Stimulated activated CD4-positive, alpha-beta T cell treated with anti-CD3 and anti-CD28 coated beads, Interleukin-15, amount 100 ng/mL, for 48 hours (primary cell): ENCODE data around the gene PRM2.
"Not testable (repeated sequence)": the region's sequence is repeated elsewhere in the genome, so short reads cannot be mapped to it uniquely, and the experiment has no call there.

Experiments used
- DNase-seq, 2 donors: peaks; one replicate each; pipeline ENCODE4 v3.0.0-alpha.2; 2020; ENCODE audit warnings: low read depth in 2 of 2

PRM2 gene

DNA sequence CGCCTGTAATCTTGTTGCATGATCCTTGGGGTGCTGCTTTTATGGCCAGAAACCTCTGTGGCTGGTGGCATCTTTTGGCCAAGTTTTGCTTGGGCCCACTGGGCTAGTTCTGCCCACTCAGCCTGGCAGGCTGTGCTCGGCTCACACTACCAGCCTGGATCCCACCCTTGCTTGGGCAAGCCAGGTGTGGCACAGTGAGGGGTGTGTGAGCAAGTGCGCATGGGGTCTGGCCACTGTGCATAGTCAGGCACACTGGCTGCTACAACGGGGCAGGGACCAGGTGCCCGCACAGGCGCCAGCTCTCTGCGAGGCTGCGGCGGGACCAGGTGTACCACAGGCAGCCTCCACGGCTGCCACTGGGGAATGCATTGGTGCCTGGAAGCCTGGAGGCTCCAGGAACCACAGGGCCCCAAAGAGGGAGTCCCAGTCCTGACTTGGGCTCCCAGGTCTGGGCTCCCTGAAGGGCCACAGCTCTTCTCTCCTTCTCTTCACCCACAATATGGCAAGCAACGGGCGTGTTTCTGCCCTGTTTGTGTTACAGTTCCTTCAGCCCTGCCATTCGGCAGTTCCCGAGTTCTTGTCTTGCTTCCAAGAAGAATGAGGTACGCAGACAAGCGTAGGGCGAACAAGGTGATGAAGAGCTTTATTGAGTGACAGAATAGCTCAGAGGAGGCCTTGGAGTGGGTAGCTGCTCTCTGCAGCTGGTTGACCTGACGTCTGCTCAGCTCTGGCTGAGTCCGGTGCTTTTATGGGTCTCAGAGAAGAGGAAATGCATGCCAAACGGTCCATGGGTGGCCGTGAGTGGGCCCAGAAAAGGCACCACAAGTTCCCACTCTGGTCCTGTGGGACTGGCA is 31.6 kb upstream of the PRM2 start:
- no peak for DNase-seq

DNA sequence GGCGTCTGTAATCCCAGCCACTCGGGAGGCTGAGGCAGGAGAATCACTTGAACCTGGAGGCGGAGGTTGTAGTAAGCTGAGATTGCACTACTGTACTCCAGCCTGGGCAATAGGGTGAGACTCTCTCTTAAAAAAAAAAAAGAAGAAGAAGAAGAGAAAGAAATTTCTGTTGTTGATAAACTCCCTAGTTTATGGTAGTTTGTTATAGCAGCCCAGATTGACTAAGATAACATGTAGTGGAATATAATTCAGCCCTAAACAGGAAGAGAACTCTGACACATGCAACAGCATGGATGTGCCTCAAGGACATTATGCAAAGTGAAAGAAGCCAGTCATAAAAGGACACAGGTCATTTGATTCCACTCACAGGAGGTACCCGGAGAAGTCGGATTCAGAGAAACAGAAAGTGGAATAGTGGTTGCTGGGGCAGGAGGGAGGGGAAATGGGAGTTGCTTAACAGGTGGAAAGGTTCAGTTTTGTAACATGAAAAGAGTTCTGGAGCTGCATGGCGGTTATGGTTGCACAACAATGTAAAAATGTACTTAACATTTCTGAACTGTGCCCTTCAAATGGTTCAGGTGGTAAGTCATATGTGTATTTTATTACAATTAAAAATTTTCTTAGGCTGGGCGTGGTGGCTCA is 30.8 kb upstream of the PRM2 start:
- no peak for DNase-seq

DNA sequence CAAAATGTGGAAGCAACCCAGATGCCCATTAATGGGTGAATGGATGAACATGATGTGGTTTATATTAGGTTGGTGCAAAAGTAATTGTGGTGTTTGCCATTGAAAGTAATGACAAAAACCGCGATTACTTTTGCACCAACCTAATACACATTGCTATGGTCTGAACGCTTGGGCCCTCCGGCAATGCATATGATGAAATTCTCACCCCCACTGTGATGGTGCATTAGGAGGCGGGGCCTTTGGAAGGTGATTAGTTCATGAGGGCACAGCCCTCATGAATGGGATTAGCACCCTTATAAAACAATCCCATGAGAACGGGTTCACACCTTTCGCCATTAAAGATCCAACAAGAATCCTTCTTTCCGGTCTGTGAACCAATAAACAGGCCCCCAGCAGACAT is 30.1 kb upstream of the PRM2 start:
- DNase-seq, result no peak

DNA sequence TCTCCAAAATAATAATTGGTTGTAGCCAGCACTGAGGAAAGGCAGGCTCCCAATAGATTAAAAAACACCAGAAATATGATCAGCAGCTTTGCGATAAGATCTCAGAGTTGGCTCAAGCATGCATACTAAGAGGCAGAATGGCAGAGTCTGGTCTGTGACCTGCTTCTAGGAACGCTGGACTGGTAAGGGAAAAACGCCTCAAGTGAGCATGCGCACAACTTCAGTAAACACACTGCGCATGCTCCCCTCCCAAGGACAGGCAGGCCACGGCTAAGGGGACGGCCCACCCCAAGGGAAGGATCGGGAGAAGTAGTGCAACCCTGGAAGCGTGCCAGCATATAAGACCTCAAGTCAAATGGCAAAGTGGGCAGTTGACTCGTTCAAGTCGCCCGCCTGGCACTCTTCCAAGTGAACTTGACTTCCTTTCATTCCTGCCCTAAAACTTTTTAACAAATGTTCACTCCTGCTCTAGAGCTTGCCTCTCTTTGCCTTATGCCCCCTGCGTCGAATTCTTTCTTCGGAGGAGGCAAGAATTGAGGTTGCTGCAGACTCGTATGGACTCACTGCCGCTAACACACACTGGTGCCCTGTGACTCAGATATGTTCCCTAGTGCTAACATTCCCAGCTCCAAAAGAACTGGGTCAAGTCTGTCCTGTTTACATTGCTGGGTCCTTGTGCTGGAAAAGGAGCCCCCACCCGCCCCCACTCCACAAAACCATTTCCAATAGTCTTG is 27.3 kb upstream of the PRM2 start:
- no peak for DNase-seq

DNA sequence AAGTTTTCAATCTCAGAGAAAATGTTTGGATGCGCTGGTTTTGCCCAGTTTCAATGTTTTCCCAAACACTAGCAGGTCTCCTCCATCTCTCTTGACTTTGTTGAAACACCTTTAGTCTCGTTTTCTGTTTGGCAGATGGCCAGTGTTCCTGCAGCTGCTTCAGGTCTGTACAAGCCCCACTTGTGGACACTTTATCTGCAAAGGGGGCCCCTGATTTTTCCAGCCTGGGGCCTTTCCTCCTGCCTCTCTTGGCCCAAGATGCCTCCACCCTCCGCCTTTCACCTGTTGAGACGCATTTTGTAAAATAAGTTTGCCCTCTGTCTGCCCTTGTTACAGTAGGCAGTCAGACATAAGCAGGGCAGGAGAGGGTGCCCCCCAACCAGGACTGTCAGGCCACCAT is 26.7 kb upstream of the PRM2 start:
- DNase-seq, result no peak

DNA sequence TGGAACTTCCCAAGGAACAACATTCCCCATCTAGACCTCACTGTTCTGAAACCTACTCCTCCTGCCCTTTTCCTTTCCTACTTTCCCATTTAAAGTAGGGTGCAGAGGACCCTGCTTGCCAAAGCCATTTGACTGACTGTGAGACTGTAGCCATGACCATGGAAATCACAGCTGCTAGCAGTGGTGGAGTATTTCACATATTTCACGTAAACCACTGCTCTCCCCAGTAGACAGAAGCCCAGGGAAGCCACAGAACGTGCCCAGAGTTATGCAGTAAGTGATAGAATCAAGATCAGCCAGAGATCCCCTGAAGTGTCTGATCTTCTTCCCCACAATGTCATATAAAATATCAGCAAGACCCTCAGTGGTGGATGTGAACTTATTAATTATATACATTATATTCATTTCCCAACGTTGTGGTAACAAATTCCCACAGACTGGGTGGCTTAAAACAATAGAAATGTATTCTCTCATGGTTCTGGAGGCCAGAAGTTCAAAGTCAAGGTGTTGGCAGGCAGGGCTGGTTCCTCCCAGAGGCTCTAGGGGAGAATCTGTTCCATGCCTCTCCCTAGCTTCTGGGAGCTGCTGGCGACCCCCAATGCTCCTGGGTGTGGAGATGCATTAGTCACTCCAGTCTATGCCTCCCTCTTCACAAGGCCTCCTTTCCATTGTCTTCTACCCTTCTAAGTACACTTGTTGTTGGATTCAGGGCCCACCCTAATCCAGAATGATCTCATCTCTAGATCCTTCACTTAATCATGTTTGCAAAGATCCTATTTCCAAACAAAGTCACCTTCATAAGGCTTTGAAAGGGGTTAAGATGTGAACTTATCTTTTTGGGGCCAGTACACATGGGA is 25.6 kb upstream of the PRM2 start:
- no peak for DNase-seq

DNA sequence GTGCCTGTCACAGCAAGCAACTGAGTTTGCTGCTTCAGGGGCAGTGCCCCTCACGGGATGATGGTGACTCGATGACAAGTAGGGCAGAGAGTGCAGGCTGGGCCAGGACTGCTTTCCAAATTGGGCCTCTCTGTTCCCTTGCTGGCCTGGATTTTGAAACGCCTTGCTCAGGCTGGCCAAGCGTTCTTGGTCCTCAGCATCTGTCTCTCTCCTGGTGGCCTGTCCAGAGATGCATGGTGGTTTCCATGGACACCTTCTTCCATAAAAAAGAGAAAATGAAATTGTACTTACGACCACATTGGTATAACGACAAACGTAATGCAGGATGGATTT is 24.2 kb upstream of the PRM2 start:
- DNase-seq, result no peak

DNA sequence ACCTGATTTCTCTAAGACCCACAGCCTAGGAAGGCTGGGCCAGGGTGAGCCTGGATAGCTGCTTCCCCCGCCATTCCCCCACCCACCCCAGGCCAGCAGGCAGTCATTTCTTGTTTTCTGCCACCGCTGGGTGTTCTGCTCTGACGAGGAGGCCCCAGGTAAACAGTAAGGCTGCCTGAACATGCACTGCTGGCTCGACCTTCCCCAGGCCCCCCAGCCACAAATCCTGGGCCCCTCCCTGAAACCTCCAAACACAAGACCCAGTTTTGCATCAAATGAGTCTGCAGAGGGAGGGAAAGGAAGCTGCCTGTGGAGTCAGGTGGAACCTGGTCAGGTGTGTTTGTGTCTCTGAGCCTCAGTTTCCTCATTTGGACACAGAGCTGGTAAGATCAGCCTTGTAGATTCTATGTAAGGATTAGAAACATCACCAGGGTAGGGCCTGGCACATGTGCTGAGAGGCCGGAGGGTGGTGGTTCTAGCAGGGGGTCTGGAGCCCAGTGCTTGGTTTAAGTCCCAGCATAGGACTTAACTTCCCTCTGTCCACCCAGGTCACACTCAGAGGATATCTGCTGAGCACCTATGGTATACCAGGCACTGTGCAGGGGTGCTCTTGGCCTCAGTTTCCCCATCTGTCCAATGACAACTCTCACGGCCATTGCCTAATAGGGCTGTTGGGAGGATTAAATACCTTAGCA is 23.7 kb upstream of the PRM2 start:
- DNase-seq, result no peak

DNA sequence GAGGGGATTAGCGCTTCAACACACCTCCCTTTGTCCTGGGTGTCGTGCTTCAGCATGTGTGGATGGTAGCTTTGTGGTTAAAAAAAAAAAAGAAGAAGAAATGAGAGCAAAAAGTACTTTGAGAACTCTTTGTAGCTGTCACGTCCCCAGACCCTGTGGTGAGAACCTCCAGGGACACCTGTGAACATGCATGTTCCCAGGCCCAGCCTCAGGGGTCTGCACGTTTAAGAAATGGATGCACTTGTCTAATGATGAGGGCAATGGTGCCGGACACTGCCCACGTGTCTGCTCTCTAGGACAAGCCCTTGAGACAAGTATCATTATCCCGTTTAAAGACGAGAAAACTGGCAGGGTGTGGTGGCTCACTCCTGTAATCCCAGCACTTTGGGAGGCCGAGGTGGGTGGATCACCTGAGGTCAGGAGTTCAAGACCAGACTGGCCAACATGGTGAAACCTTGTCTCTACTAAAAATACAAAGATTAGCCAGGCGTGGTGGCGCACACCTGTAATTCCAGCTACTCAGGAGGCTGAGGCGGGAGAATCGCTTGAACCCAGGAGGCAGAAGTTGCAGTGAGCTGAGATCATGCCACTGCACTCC is 22.8 kb upstream of the PRM2 start:
- DNase-seq, result not testable (repeated sequence)

DNA sequence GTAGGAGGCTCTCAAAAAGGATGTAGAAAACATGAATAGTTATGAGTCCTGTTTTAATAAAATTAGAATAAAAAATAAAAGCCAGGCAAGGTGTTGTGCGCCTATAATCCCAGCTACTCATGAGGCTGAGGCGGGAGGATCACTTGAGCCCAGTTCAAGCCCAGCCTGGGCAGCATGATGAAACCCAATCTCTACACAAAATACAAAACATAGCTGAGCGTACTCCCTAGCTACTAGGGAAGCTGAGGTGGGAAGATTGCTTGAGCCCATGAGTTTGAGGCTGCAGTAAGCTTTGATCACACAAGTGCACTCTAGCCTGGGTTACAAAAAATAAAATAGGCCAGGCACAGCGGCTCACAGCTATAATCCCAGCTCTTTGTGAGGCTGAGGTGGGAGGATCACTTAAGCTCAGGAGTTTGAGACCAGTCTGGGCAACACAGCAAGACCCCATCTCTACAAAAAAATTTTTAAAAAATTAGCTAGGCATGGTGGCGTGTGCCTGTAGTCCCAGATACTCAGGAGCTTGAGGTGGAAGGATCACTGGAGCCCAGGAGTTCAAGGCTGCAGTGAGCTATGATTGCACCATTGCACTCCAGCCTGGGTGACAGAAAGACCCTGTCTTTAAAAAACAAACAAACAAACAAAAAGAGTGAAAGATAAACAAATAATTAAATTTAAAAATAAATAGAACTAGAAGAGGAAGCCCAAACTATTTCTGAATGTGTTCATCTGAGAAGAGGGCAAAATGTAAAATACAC is 22.0 kb upstream of the PRM2 start:
- no peak for DNase-seq

DNA sequence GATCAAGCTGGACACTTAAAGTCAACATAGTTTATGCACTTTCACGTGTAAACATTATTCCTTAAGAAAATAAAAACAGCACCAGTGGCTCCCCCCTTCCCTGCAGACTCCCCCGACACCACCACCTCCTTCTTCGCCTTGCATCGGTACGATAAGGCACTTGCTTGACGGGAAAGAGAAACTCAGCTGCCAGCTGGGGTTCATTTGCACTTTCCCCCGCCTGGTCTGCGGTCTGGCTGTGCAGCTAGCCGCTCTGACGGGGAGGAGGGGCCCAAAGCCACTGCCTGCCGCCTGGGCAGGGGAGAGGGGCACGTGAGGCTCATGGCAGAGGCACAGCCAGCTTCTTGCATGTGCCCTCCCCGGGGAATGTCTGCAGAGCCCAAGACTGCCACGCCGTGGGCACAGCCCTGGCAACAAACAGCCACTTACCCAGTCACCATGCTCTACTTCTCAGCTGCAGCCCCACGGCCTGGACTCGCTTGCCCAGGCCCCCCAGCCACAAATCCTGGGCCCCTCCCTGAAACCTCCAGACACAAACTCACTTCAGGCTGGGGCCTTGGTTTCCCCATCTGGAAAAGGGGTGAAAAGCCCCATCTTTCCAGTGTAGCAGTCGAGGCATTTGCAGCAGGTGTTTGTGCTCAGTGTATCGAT is 21.3 kb upstream of the PRM2 start:
- peak; percentile 38 to 47 for DNase-seq

DNA sequence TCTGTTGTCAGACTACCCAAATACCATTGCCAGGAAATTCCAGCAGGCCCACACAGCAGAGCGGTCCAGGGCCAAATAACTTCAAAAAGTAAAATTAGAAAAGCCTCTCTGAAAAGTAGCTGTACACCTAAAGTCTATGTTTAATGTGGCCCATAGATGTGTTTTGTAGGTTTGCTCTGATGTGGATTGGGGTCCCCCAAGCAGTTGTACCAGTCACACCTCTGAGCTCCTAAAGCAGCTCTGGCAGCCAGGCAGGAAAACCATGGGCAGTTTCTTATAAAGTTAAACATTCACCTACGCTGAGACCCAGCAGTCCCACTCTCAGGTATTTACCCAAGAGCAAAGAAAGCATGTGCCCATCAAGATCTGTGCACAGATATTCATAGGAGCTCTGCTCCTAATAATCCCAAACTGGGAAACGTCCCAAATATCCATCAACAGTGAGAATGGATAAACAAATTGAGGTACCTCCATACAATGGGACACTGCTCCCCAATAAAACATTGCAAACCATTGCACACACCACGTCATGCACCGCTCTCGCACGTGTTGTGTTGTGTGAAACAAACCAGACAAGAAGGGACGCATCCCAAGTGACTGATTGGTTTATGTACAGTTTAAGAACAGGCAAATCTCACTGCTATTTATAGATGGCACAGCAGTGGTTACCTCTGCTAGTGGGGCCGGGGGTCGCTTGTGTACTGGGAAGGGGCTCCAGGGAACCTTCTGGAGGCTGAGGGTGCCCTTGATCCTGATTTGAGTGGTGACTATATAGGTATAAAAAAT is 20.6 kb upstream of the PRM2 start:
- no peak for DNase-seq

DNA sequence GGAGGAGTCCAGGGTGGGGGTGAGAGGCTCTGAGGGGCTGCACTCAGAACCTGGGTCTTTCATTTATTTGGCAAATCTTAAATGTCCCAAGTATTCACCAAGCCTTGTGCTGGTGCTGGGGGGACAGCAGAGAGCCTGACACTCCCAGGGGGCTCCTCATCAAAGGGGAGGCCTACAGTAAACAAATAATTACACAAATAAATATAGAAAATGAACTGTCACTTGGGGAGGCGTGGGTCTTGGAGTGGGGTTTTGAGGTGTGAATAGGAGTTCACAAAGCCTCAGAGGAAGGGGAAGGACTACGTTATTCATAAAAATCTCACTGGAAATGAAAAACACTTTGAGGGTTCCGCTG is 20.0 kb upstream of the PRM2 start:
- no peak for DNase-seq

DNA sequence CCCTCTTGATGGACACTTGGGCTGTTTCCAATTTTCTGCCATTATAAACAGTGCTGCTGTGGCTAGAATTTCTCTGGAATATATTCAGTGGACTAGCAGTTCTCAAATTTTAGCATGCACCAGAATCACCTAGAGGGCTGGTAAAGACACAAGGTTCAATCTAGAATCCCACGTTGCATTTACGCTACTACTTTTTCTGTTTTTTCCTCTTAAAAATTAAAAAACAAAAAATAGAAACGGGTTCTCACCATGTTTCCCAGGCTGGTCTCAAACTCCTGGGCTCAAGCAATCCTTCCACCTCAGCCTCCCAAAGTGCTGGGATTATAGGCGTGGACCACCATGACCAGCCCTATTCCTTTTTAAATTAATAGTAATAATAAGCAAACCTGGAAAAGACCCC is 19.4 kb upstream of the PRM2 start:
- DNase-seq, result no peak

DNA sequence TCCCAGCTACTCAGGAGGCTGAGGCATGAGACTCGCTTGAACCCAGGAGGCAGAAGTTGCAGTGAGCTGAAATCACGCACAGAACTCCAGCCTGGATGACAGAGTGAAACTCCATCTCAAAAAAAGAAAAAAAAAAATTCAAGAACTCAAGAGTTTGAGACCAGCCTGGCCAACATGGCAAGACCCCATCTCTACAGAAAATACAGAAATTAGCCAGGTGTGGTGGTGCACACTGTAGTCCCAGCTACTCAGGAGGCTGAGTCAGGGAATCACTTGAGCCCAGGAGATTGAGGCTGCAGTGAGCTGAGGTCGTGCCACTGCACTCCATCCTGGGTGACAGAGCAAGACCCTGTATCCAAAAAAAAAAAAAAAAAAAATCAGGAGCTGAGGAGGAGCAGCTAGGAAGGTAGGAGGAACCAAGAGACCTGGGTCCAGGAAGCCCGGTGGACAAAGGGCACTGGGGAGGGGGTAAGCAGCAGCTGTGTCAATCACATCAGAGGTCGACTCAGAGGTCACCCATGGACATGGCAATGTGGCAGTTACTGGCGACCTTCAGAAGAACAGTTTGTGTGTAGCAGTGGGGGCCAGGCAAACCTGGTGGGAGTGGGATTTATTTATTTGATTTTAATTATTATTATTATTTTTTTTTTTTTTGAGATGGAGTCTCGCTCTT is 15.9 kb upstream of the PRM2 start:
- DNase-seq, result no peak

DNA sequence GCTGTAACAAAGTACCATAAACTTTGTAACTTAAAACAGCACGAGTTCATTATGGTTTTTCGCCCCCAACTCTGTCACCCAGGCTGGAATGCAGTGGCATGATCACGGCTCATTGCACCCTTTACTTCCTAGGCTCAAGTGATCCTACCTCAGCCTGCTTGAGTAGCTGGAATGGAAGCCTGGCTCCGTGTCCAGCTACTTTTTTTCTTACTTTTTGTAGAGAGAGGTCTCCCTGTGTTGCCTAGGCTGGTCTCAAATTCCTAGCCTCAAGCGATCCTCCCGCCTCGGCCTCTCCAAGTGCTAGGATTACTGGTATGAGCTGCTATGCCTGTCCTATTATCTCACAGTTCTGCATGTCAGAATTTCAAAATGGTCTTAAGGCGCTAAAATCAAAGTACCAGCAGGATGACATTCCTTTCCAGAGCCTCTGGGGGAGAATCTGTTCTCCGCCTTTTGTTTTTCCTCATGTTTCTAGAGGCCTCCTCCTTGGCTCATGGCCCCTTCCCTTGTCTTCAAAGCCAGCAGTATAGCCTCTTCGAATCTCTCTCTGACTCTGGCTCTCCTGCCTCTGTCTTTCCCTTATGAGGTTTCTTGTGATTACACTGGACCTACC is 14.9 kb upstream of the PRM2 start:
- no peak for DNase-seq

DNA sequence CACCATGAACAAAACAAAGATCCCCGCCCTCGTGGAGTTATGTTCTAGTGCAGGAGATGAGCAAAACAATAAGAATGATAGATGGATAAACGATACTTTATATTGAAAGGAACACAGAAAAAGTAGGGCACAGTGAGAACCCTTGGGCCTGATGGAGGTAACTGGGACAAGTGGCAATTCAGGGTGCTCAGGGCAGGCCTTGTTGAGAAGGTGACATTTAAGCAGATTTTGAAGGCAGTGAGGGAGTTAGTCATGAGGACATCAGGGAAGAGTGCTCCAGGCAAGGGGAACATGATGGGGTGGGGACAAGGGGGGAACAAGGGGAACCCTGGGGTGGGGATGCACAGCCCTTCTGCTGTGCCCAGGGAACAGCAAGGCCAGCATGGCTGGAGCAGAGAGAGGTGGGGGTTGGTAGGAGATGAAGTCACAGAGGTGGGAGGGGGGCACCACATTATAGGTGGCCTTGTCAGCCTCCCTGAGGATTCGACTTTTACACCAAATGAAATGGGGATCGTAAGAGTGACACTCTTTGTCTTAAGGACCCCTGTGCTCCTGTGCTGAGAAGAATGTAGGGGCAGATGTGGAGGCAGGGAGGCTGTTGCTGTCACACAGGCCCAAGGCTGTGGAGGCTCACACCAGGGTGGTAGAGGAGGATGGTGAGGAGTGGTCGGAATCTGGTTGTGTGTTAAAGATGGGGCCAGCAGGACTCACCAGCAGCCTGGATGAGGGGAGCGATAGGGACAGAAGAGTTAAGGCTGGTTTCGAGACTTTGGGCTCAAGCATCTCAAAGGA is 14.0 kb upstream of the PRM2 start:
- DNase-seq, result no peak
